Heart left ventricle (tissue), 16 donors: Measurements from ENCODE around the gene KIF16B. TPM values are rescaled to one million over a fixed set of nuclear protein-coding genes. Genes with fewer than 3 reads are reported as not detected.

Experiments used
- ATAC-seq, 4 donors: fragments of 200-7000 bp; cut with Tn5 transposase; one replicate each; pipeline ENCODE4 v1.9.1; 2020 to 2022; ENCODE audit warnings: moderate library complexity in 4 of 4, mild to moderate bottlenecking in 3 of 4, moderate number of reproducible peaks in 1 of 4
- DNase-seq, 5 donors: peaks; one replicate each; pipeline ENCODE4 v3.0.0-alpha.2; 2020
- H3K27ac ChIP-seq, 12 donors: fragments of 200-600 bp; sonication (generic) in 4 of 12; one replicate each; pipeline versions ENCODE4 v1.5.0 to v1.8.0; 2016 to 2022; ENCODE audit warnings: mild to moderate bottlenecking in 2 of 12
- H3K27me3 ChIP-seq, 9 donors: fragments of 200-600 bp; sonication (generic) in 2 of 9; one replicate each; pipeline versions ENCODE4 v1.5.1 to v1.8.0; 2016 to 2022; ENCODE audit warnings: mild to moderate bottlenecking in 3 of 9
- H3K36me3 ChIP-seq, 9 donors: fragments of 200-600 bp; sonication (generic) in 2 of 9; one replicate each; pipeline versions ENCODE4 v1.5.0 to v1.8.0; 2018 to 2022; ENCODE audit warnings: mild to moderate bottlenecking in 2 of 9
- H3K4me1 ChIP-seq, 12 donors: fragments of 200-600 bp; sonication (generic) in 4 of 12; one replicate each; pipeline versions ENCODE4 v1.5.0 to v1.8.0; 2016 to 2022; ENCODE audit warnings: mild to moderate bottlenecking in 3 of 12
- H3K4me3 ChIP-seq, 12 donors: fragments of 200-600 bp; sonication (generic) in 4 of 12; one replicate each; pipeline versions ENCODE4 v1.5.0 to v1.8.0; 2017 to 2022; ENCODE audit warnings: mild to moderate bottlenecking in 9 of 12, moderate library complexity in 4 of 12
- H3K9me3 ChIP-seq, 12 donors: fragments of 200-600 bp; sonication (generic) in 4 of 12; one replicate each; pipeline versions ENCODE4 v1.5.0 to v1.8.0; 2016 to 2022; ENCODE audit warnings: mild to moderate bottlenecking in 1 of 12
- POLR2A ChIP-seq, 2 donors: fragments of 450-650 bp; IDR thresholded peaks; one replicate each; pipeline ENCODE4 v1.6.1; 2017; ENCODE audit warnings: antibody characterized with exemption in 2 of 2, mild to moderate bottlenecking in 2 of 2, moderate library complexity in 2 of 2
- WGBS, 4 donors: extraction: QIAGEN DNeasy Blood & Tissue Kit in 2 of 4; methylation state at CpG; one replicate each; pipeline versions ENCODE4 v1.1.5 to v1.1.7; 2013 to 2018; 5-methylcytosine and 5-hydroxymethylcytosine counted together
- intact Hi-C, 10 donors: fragments of 100-400 bp; cut with DNase I; formaldehyde crosslinking; loops; one replicate each; pipeline versions ENCODE4 v1.11.1 to v1.14.2; 2022
- polyA plus RNA-seq, 2 donors: library from polyadenylated mRNA; stranded (reverse); fragments of 200-250 nt; gene quantifications; one replicate each; pipeline ENCODE4 v1.2.3, GENCODE V29; 2013
- total RNA-seq, 9 donors: library from RNA; depleted of rRNA in 2 of 9; stranded (reverse); fragments of >200 nt in 2 of 9; fragmentation: NEBNext Ultra II Directional in 3 of 9; extraction: Animal tissue kit (Norgen Biotek cat#: 25700) in 3 of 9; gene quantifications; one replicate each; pipeline versions ENCODE4 v1.1.0 to v1.2.4, GENCODE V29; 2016 to 2023
- TF ChIP-seq, protein P1 (sequence below), 12 donors: fragments of 200-600 bp; sonication (generic) in 4 of 12; IDR thresholded peaks; one replicate each; pipeline versions ENCODE4 v1.5.0 to v1.8.0; 2018 to 2022; ENCODE audit warnings: antibody characterized with exemption in 12 of 12, mild to moderate bottlenecking in 5 of 12
- donor health status: ischemic (EF 13 %, LVEDD 7.1; RV severe dilation, severe dysfunction).
- donor health status: healthy with polysubstance abuse.
- donor health status: DM: no; HTN: yes; CAD: no.
- donor health status: DM: no; HTN: no; CAD: no.
- donor health status: ischemic (EF 25% LVEDD 6.9; RV normal size, moderate dysfunction).
- donor health status: ischemic (EF 25% LVEDD 5.7; RV mildly dilated, moderate dysfunction).
- donor health status: healthy.
- donor health status: DM: yes; HTN: yes; CAD: no.
- donor health status: ischemic (EF 35%, LVEDD 5.7; RV mildly dilated, moderate dysfunction).
- donor health status: nonischemic (EF 11% LVEDD 7.7; RV severe dilation, severe dysfunction).
- donor health status: DM: yes; HTN: yes; CAD: no.
- donor health status: PGD.
- donor health status: ischemic (EF 29% LVEDD 5.4; RV normal size, mild dysfunction).
- donor health status: nonischemic (EF 23%, LVEDD 6.1; RV moderate dilation, normal function).

The KIF16B gene
- total and polyA plus RNA-seq, 11 donors = 8.8 to 31.8 (median 17.8) TPM

DNA sequence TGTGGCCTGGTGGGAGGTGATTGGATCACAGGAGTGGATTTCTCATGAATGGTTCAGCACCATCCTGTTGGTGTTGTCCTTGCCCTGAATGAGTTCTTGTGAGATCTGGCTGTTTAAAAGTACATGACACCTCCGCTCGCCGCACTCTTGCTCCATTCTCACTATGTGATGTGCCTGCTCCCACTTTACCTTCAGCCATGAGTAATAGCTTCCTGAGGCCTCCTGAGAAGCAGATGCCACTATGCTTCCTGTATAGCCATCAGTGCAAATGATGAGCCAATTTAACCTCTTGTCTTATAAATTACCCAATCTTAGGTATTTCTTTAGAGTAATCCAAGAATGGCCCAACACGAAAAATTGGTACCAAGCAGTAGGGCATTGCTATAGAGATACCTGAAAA is 34.5 kb downstream of the KIF16B start:
- no peaks in the 10 kb centered on the region for H3K9me3 ChIP-seq

DNA sequence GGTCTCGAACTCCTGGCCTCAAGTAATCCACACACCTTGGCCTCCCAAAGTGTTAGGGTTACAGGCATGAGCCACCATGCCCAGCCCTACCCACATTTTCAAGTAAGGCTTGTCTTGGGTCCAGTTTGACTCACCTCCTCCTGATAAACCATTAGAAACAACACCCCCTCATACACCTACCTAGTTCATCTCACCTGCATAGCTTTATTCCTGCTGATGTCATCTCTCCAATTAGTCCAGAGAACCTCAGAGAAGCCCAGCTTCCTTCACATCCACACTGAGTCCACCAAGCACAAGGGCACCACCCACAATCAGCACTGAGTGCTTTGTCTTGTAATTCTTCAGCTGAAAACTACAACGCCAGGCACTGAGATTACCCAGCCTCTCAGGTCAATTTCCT is 35.3 kb downstream of the KIF16B start:
- Histone ChIP-seq H3K36me3 (no peaks in the 10 kb centered on the region), H3K27ac (no peak overlapping the region), H3K27me3 (no peaks in the 10 kb centered on the region), H3K9me3 (no peaks in the 10 kb centered on the region), H3K4me3 (no peak overlapping the region), H3K4me1 (peaks cover 0 to 38% (median 10%) of the 10 kb centered on the region in 12 donors)
- DNase-seq = no peak
- TF ChIP-seq, protein P1, sequence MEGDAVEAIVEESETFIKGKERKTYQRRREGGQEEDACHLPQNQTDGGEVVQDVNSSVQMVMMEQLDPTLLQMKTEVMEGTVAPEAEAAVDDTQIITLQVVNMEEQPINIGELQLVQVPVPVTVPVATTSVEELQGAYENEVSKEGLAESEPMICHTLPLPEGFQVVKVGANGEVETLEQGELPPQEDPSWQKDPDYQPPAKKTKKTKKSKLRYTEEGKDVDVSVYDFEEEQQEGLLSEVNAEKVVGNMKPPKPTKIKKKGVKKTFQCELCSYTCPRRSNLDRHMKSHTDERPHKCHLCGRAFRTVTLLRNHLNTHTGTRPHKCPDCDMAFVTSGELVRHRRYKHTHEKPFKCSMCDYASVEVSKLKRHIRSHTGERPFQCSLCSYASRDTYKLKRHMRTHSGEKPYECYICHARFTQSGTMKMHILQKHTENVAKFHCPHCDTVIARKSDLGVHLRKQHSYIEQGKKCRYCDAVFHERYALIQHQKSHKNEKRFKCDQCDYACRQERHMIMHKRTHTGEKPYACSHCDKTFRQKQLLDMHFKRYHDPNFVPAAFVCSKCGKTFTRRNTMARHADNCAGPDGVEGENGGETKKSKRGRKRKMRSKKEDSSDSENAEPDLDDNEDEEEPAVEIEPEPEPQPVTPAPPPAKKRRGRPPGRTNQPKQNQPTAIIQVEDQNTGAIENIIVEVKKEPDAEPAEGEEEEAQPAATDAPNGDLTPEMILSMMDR (IDR thresholded peaks at IDR 0.05) = no peak
- TF ChIP-seq POLR2A (IDR thresholded peaks at IDR 0.05) = no peak
- intact Hi-C loops = no loop called here
- 92 to 97% (median 94%) methylated on average over 2 of the region's 2 CpGs for WGBS, 4 donors
- ATAC-seq = no peak

More for the DNA sequence above, 34.5 kb downstream of the KIF16B start:
- TF ChIP-seq, protein P1 (IDR thresholded peaks at IDR 0.05) = no peak
- no peak for TF ChIP-seq POLR2A (IDR thresholded peaks at IDR 0.05)
- intact Hi-C loops = no loop called here
- DNase-seq (no peak), ATAC-seq (no peak)
- Histone ChIP-seq H3K36me3 (no peaks in the 10 kb centered on the region), H3K27ac (no peak overlapping the region), H3K27me3 (no peaks in the 10 kb centered on the region), H3K4me3 (no peak overlapping the region), H3K4me1 (peaks cover 0 to 38% (median 10%) of the 10 kb centered on the region in 12 donors)
- 97 to 98% (median 97%) methylated on average over 4 of the region's 4 CpGs for WGBS, 4 donors

DNA sequence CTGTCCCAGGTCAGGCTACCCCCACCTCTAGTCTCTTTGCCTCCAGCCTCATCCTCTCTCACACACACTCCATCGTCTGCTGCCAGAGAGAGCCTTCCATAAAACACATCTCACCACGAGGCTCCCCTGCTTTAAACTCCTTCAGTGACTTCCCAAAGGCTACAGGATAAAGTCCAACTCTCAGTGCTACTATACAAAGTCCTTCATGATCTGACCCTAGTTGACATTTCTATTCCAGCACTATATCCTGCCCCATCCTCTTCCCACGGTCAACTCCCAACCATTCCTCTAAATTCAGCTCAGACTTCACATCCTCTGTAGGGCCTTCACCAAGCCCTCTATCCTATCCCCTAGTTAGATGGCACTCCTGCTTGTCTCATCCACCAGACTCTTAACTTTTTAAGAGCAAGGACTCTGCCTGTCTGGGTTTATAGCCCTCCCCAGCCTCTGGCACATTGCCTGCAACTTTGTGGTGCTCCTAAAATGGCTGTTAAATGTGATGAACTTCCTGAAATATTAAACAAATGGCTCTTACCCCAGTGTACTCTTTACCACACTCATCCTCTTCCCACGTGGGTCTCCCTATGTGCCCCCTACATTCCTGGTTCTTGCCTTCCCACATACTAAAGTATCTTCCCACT is 36.1 kb downstream of the KIF16B start:
- no peak overlapping the region for H3K4me3 ChIP-seq
- peaks cover 0 to 36% (median 10%) of the 10 kb centered on the region in 12 donors for H3K4me1 ChIP-seq
- no peaks in the 10 kb centered on the region for H3K27me3 ChIP-seq
- intact Hi-C loops = no loop called here
- peak overlapping the region in 1 of 12 donors; percentile 9 for H3K27ac ChIP-seq
- H3K36me3 ChIP-seq = no peaks in the 10 kb centered on the region
- DNase-seq (no peak), ATAC-seq (no peak)
- WGBS, 4 donors = 76 to 78% (median 78%) methylated on average over 4 of the region's 4 CpGs
- TF ChIP-seq, protein P1 (IDR thresholded peaks at IDR 0.05) = no peak
- TF ChIP-seq POLR2A (IDR thresholded peaks at IDR 0.05) = no peak
- H3K9me3 ChIP-seq = no peaks in the 10 kb centered on the region

DNA sequence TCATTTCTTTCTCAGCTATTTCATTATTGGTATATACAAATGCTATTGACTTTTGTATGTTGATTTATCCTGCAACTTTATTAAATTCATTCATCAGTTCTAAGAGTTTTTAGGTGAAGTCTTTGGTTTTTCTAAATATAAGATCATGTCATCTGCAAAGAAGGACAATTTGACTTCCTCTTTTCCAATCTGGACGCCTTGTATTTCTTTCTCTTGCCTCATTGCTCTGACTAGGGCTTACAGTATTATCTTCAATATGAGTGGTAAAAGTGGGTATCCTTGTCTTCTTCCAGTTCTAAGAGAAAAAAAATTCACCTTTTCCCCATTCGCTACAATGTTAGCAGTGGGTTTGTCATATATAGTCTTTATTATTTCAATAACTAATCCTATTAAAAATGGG is 38.0 kb downstream of the KIF16B start:
- H3K9me3 ChIP-seq = no peaks in the 10 kb centered on the region
- TF ChIP-seq, protein P1 (IDR thresholded peaks at IDR 0.05) = no peak
- TF ChIP-seq POLR2A (IDR thresholded peaks at IDR 0.05) = no peak
- no peak for ATAC-seq
- no peak for DNase-seq
- intact Hi-C loops = no loop called here
- 87 to 96% (median 94%) methylated on average over 2 of the region's 2 CpGs for WGBS, 4 donors
- H3K36me3 ChIP-seq = no peaks in the 10 kb centered on the region
- peaks cover 0 to 18% (median under 1%) of the 10 kb centered on the region in 12 donors for H3K4me1 ChIP-seq
- no peaks in the 10 kb centered on the region for H3K27me3 ChIP-seq
- H3K27ac ChIP-seq = no peak overlapping the region
- no peak overlapping the region for H3K4me3 ChIP-seq
